Sigmoid colon (tissue), 7 donors: ENCODE results near the gene SORCS2. TPM values are rescaled to one million over a fixed set of nuclear protein-coding genes. Genes with fewer than 3 reads are reported as not detected.

ENCODE experiments used
- DNase-seq: peaks from one replicate; pipeline ENCODE4 v3.0.0-alpha.2; 2019
- H3K27ac ChIP-seq, 4 donors: fragments of 200-600 bp; sonication (generic); one replicate each; pipeline ENCODE4 v1.5.1; 2016 to 2019; ENCODE audit warnings: mild to moderate bottlenecking in 1 of 4
- H3K27me3 ChIP-seq, 3 donors: fragments of 200-600 bp; sonication (generic); one replicate each; pipeline ENCODE4 v1.5.1; 2019; ENCODE audit warnings: mild to moderate bottlenecking in 1 of 3
- H3K36me3 ChIP-seq, 4 donors: fragments of 200-600 bp; sonication (generic); one replicate each; pipeline ENCODE4 v1.5.1; 2016 to 2019
- H3K4me1 ChIP-seq, 4 donors: fragments of 200-600 bp; sonication (generic); one replicate each; pipeline ENCODE4 v1.5.1; 2017 to 2019
- H3K4me3 ChIP-seq, 4 donors: fragments of 200-600 bp; sonication (generic); one replicate each; pipeline ENCODE4 v1.5.1; 2017 to 2019; ENCODE audit warnings: mild to moderate bottlenecking in 2 of 4, moderate library complexity in 1 of 4
- H3K9me3 ChIP-seq, 4 donors: fragments of 200-600 bp in 3 of 4; sonication (generic) in 3 of 4; one replicate each; pipeline versions ENCODE4 v1.5.1 to v1.6.1; 2013 to 2019
- CTCF ChIP-seq, 4 experiments: fragments of 450-650 bp in 3 of 4; fragments of 200-600 bp in 1 of 4; IDR thresholded peaks; one replicate each; pipeline ENCODE4 v1.5.1; 2016 to 2019; ENCODE audit warnings: antibody characterized with exemption in 4 of 4, mild to moderate bottlenecking in 3 of 4, moderate library complexity in 2 of 4
- EP300 ChIP-seq, 4 donors: sonication (generic); formaldehyde crosslinking; IDR thresholded peaks; one replicate each; pipeline ENCODE4 v1.6.1; 2017; ENCODE audit warnings: antibody characterized with exemption in 4 of 4
- POLR2A ChIP-seq, 2 donors: fragments of 450-650 bp; IDR thresholded peaks; one replicate each; pipeline ENCODE4 v1.6.1; 2016; ENCODE audit warnings: antibody characterized with exemption in 2 of 2, mild to moderate bottlenecking in 2 of 2, moderate library complexity in 2 of 2
- POLR2AphosphoS5 ChIP-seq, 4 donors: sonication (generic); formaldehyde crosslinking; IDR thresholded peaks; one replicate each; pipeline ENCODE4 v1.6.1; 2017; ENCODE audit warnings: antibody characterized with exemption in 4 of 4
- WGBS, 2 donors: extraction: QIAGEN DNeasy Blood & Tissue Kit; methylation state at CpG; one replicate each; pipeline ENCODE4 v1.1.7; 2013; 5-methylcytosine and 5-hydroxymethylcytosine counted together
- intact Hi-C: fragments of 100-400 bp; cut with DNase I; formaldehyde crosslinking; loops from one replicate; pipeline ENCODE4 v1.15.1; 2023
- polyA plus RNA-seq, 3 donors: library from polyadenylated mRNA; stranded (reverse); fragments of 200-250 nt; gene quantifications; one replicate each; pipeline ENCODE4 v1.2.3, GENCODE V29; 2013
- total RNA-seq, 4 donors: library from RNA; depleted of rRNA; stranded (reverse); fragments of >200 nt; gene quantifications; one replicate each; pipeline ENCODE4 v1.1.0, GENCODE V29; 2016
- donor health status: healthy with polysubstance abuse.
- donor health status: Bipolar disorder and iron deficiency.
- donor health status: healthy.

The SORCS2 gene
- total and polyA plus RNA-seq, 7 donors = 1.8 to 6.4 (median 3.9) TPM; not detected in 2

GRCh38 chr4:7610022-7610670 lies 417.8 kb downstream of the SORCS2 start:
- WGBS, 2 donors = 39 to 68% methylated on average over 17 of the region's 17 CpGs
- DNase-seq = no peak
- no peak overlapping the region for H3K27ac ChIP-seq
- H3K9me3 ChIP-seq = no peaks in the 10 kb centered on the region
- intact Hi-C loops = no loop called here
- peaks cover 0 to 7% (median 0%) of the 10 kb centered on the region in 4 donors for H3K4me1 ChIP-seq
- no peaks in the 10 kb centered on the region for H3K36me3 ChIP-seq
- no peak overlapping the region for H3K4me3 ChIP-seq
- H3K27me3 ChIP-seq = no peaks in the 10 kb centered on the region
- no peak for TF ChIP-seq CTCF (IDR thresholded peaks at IDR 0.05)
- TF ChIP-seq EP300 (IDR thresholded peaks at IDR 0.05) = no peak
- no peak for TF ChIP-seq POLR2AphosphoS5 (IDR thresholded peaks at IDR 0.05)
- TF ChIP-seq POLR2A (IDR thresholded peaks at IDR 0.05) = no peak

- H3K27ac ChIP-seq = no peak overlapping the region
- peaks cover 0 to 7% (median 0%) of the 10 kb centered on the region in 4 donors for H3K4me1 ChIP-seq
- intact Hi-C loops = no loop called here
- WGBS, 2 donors = 88 to 92% methylated on average over 8 of the region's 8 CpGs
- no peak for DNase-seq
- H3K36me3 ChIP-seq = no peaks in the 10 kb centered on the region
- no peaks in the 10 kb centered on the region for H3K27me3 ChIP-seq
- H3K4me3 ChIP-seq = no peak overlapping the region
- TF ChIP-seq POLR2A (IDR thresholded peaks at IDR 0.05) (no peak), CTCF (IDR thresholded peaks at IDR 0.05) (no peak), EP300 (IDR thresholded peaks at IDR 0.05) (no peak), POLR2AphosphoS5 (IDR thresholded peaks at IDR 0.05) (no peak)
- no peaks in the 10 kb centered on the region for H3K9me3 ChIP-seq
These were observed 418.5 kb downstream of the SORCS2 start for GRCh38 chr4:7610841-7611240.

GRCh38 chr4:7612311-7612897 lies 420.1 kb downstream of the SORCS2 start:
- peaks cover 0 to 3% (median 0%) of the 10 kb centered on the region in 4 donors for H3K4me1 ChIP-seq
- no peak overlapping the region for H3K27ac ChIP-seq
- H3K36me3 ChIP-seq = no peaks in the 10 kb centered on the region
- WGBS, 2 donors = 80 to 90% methylated on average over 16 of the region's 16 CpGs
- no peak for DNase-seq
- no peaks in the 10 kb centered on the region for H3K27me3 ChIP-seq
- intact Hi-C loops = no loop called here
- no peaks in the 10 kb centered on the region for H3K9me3 ChIP-seq
- TF ChIP-seq EP300 (IDR thresholded peaks at IDR 0.05) = no peak
- no peak for TF ChIP-seq CTCF (IDR thresholded peaks at IDR 0.05)
- no peak for TF ChIP-seq POLR2A (IDR thresholded peaks at IDR 0.05)
- no peak for TF ChIP-seq POLR2AphosphoS5 (IDR thresholded peaks at IDR 0.05)
- H3K4me3 ChIP-seq = no peak overlapping the region

GRCh38 chr4:7614350-7614949 lies 422.1 kb downstream of the SORCS2 start:
- no peak overlapping the region for H3K27ac ChIP-seq
- WGBS, 2 donors = 94 to 98% methylated on average over 1 of the region's 1 CpG
- no peaks in the 10 kb centered on the region for H3K9me3 ChIP-seq
- no peak for DNase-seq
- no peaks in the 10 kb centered on the region for H3K4me1 ChIP-seq
- H3K36me3 ChIP-seq = no peaks in the 10 kb centered on the region
- no peak overlapping the region for H3K4me3 ChIP-seq
- intact Hi-C loops = no loop called here
- no peaks in the 10 kb centered on the region for H3K27me3 ChIP-seq
- TF ChIP-seq CTCF (IDR thresholded peaks at IDR 0.05) (no peak), POLR2A (IDR thresholded peaks at IDR 0.05) (no peak), POLR2AphosphoS5 (IDR thresholded peaks at IDR 0.05) (no peak), EP300 (IDR thresholded peaks at IDR 0.05) (no peak)
